Measurements from ENCODE around the gene DLEU7.

GRCh38 chr13:50829226-50829625, 14.3 kb downstream of the DLEU7 start:
- TF ChIP-seq ZNF232 (CRISPR knock-in tag; IDR thresholded peaks at IDR 0.05), result no peak
- TF ChIP-seq CTCF (IDR thresholded peaks at IDR 0.05), result no peak
- TF ChIP-seq AFF4 (CRISPR knock-in tag; IDR thresholded peaks at IDR 0.05; ENCODE audit: borderline replicate concordance), result no peak
